Natural killer cell (primary cell): Measurements from ENCODE around the gene CNOT8. TPM values are rescaled to one million over a fixed set of nuclear protein-coding genes. Genes with fewer than 3 reads are reported as not detected.
A peak's percentile ranks its signal among the peaks of the same experiment; 100 is the strongest.

Experiments
- ATAC-seq, 3 donors: fragments of 150-1000 bp in 2 of 3; fragments of 200-7000 bp in 1 of 3; cut with Tn5 transposase; 1 replicate in 1 of 3; 2 replicates in 2 of 3; pipeline ENCODE4 v1.10.0; 2021; ENCODE audit warnings: mild to moderate bottlenecking in 2 of 3, moderate library complexity in 2 of 3
- DNase-seq, 2 donors: peaks; one replicate each; pipeline versions ENCODE4 v3.0.0 to v3.0.0-alpha.2; 2013 to 2021; ENCODE audit warnings: mixed read lengths in 1 of 2
- H3K27ac ChIP-seq: one replicate; pipeline ENCODE4 v1.5.1; 2013; ENCODE audit warnings: mild to moderate bottlenecking, low read length
- H3K27me3 ChIP-seq: one replicate; pipeline ENCODE4 v1.6.1; 2013; ENCODE audit warnings: low read length; ENCODE audit not compliant: control insufficient read depth, insufficient read depth
- H3K36me3 ChIP-seq: one replicate; pipeline ENCODE4 v1.6.1; 2013; ENCODE audit warnings: low read length; ENCODE audit not compliant: control insufficient read depth, insufficient read depth
- H3K4me1 ChIP-seq: one replicate; pipeline ENCODE4 v1.6.1; 2013; ENCODE audit warnings: low read length; ENCODE audit not compliant: control insufficient read depth, insufficient read depth
- H3K4me3 ChIP-seq: one replicate; pipeline ENCODE4 v1.5.1; 2013; ENCODE audit warnings: low read length
- H3K9me3 ChIP-seq: one replicate; pipeline ENCODE4 v1.6.1; 2013; ENCODE audit warnings: low read length; ENCODE audit not compliant: control insufficient read depth, insufficient read depth
- H3K27ac Mint-ChIP-seq, 2 donors: one replicate each; pipeline ENCODE4 v1.8.0; 2022; ENCODE audit warnings: mild to moderate bottlenecking in 2 of 2, mixed read lengths in 2 of 2, moderate library complexity in 1 of 2
- H3K27me3 Mint-ChIP-seq, 2 donors: one replicate each; pipeline ENCODE4 v1.8.0; 2022; ENCODE audit warnings: low read depth in 2 of 2, mixed read lengths in 2 of 2
- H3K36me3 Mint-ChIP-seq: one replicate; pipeline ENCODE4 v1.8.0; 2022; ENCODE audit warnings: mixed read lengths
- H3K4me1 Mint-ChIP-seq, 2 donors: one replicate each; pipeline ENCODE4 v1.8.0; 2022; ENCODE audit warnings: mixed read lengths in 2 of 2
- H3K4me3 Mint-ChIP-seq: one replicate; pipeline ENCODE4 v1.8.0; 2022; ENCODE audit warnings: mild to moderate bottlenecking, moderate library complexity, mixed read lengths
- H3K9me3 Mint-ChIP-seq, 2 donors: one replicate each; pipeline ENCODE4 v1.8.0; 2022; ENCODE audit warnings: mixed read lengths in 2 of 2
- WGBS: methylation state at CpG from one replicate; pipeline ENCODE4 v1.1.7; 2013; ENCODE audit warnings: missing lambda C conversion rate; ENCODE audit not compliant: insufficient coverage; 5-methylcytosine and 5-hydroxymethylcytosine counted together
- intact Hi-C: fragments of 100-400 bp; cut with micrococcal nuclease; formaldehyde crosslinking; loops from one replicate; pipeline ENCODE4 v1.14.2; 2022
- total RNA-seq, 4 donors: library from RNA; stranded (reverse); fragments of 120-200 nt in 1 of 4; gene quantifications; one replicate each; pipeline versions ENCODE4 v1.2.3 to v1.2.4, GENCODE V29; 2013 to 2022
- TF ChIP-seq, protein P1 (sequence below): fragments of 200-600 bp; IDR thresholded peaks from one replicate; pipeline ENCODE4 v1.8.0; 2022; ENCODE audit warnings: antibody characterized with exemption

The CNOT8 gene
- 100 to 1,000 TPM; 115 to 128 (median 124) TPM for total RNA-seq
- total RNA-seq (2013): 104 TPM

DNA sequence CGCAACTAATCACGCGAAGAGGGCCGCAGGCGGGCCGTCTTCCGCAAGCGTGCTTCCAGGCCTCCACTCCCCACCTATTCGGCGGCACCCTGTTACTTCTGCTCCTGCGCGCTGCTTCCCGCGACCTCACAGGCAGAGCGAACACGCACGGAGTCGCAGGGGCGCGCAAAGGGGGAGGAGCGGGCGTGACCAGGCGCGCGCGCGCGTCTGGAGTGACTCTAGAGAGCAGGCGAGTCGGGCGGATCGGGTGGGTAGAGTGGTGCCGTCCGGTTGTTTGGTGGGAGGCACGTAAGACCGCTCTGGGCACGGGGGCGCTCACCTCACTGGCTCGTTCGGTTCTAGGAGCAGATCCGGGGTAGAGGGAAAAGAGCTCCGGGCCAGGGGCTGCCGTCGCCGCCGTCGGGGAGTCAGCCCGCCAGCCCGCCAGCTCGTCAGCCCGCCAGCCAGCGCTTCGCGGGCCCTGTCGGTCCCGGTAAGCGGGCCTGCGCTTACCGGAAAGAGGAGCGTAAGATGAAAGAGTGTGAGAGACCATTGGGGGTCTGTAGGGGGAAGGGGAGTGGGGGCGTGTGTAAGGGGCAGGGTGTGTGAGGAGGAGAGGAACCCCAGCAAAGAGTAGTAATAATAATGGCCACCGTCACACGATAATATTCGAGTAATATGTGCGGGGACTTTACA is at the start of gene CNOT8:
Gene CNOT8, plus strand, starts transcription at position 331 of the 675 bp plus-strand sequence. CDS start 4,652 bp downstream, outside the sequence.
- Mint-ChIP-seq H3K4me1 (peaks cover 62 to 64% of the 10 kb centered on the region in 2 donors), H3K27ac (peak within 1 kb of the TSS; percentile 96 to 98), H3K36me3 (no peaks in the 10 kb centered on the region), H3K4me3 (peak within 1 kb of the TSS; percentile 94), H3K27me3 (no peaks in the 10 kb centered on the region), H3K9me3 (no peaks in the 10 kb centered on the region)
- H3K4me1 ChIP-seq: peaks cover 26% of the 10 kb centered on the region
- H3K27ac ChIP-seq: peak within 1 kb of the TSS; percentile 98
- H3K27me3 ChIP-seq: no peaks in the 10 kb centered on the region
- peak within 1 kb of the TSS; percentile 80 for H3K4me3 ChIP-seq
- ATAC-seq (peak; percentile 80 to 94 (median 82)), DNase-seq (peak; percentile 97 to 98)
- H3K9me3 ChIP-seq: no peaks in the 10 kb centered on the region
- no peaks in the 10 kb centered on the region for H3K36me3 ChIP-seq
- intact Hi-C loops: loop anchor here (1.0 to 5.0 kb wide), 4 partner anchors 82 to 666 kb away; partner anchors contain the start of genes GALNT10, LARP1, MRPL22 and SAP30L
- WGBS: under 1% methylated on average over 65 of the region's 65 CpGs
- TF ChIP-seq, protein P1, sequence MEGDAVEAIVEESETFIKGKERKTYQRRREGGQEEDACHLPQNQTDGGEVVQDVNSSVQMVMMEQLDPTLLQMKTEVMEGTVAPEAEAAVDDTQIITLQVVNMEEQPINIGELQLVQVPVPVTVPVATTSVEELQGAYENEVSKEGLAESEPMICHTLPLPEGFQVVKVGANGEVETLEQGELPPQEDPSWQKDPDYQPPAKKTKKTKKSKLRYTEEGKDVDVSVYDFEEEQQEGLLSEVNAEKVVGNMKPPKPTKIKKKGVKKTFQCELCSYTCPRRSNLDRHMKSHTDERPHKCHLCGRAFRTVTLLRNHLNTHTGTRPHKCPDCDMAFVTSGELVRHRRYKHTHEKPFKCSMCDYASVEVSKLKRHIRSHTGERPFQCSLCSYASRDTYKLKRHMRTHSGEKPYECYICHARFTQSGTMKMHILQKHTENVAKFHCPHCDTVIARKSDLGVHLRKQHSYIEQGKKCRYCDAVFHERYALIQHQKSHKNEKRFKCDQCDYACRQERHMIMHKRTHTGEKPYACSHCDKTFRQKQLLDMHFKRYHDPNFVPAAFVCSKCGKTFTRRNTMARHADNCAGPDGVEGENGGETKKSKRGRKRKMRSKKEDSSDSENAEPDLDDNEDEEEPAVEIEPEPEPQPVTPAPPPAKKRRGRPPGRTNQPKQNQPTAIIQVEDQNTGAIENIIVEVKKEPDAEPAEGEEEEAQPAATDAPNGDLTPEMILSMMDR: no peak

DNA sequence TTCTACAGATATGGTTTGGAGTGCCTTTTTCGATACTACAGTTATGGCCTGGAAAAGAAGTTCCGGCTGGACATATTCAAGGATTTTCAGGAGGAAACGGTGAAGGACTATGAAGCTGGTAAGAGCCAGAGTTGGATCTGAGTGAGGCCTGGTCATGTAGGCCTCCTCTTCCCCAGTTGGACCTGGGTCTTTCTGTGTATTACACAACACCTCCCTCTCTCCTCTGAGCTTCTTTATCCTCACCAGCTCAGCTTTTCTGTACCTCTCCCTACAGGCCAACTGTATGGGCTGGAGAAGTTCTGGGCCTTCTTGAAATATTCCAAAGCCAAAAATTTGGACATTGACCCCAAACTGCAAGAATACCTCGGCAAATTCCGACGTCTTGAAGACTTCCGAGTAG is 47.2 kb upstream of the CNOT8 start:
- Mint-ChIP-seq H3K36me3 (peaks cover 11% of the 10 kb centered on the region), H3K9me3 (no peaks in the 10 kb centered on the region), H3K4me3 (no peak overlapping the region), H3K27ac (no peak overlapping the region), H3K4me1 (peaks cover 29% of the 10 kb centered on the region in 2 donors), H3K27me3 (no peaks in the 10 kb centered on the region)
- intact Hi-C loops: no loop called here
- peaks cover 21% of the 10 kb centered on the region for H3K4me1 ChIP-seq
- H3K27ac ChIP-seq: no peak overlapping the region
- TF ChIP-seq, protein P1: no peak
- H3K4me3 ChIP-seq: no peak overlapping the region
- H3K27me3 ChIP-seq: no peaks in the 10 kb centered on the region
- no peak for ATAC-seq
- WGBS: 97% methylated on average over 7 of the region's 7 CpGs
- no peaks in the 10 kb centered on the region for H3K9me3 ChIP-seq
- DNase-seq: no peak
- peaks cover 52% of the 10 kb centered on the region for H3K36me3 ChIP-seq

DNA sequence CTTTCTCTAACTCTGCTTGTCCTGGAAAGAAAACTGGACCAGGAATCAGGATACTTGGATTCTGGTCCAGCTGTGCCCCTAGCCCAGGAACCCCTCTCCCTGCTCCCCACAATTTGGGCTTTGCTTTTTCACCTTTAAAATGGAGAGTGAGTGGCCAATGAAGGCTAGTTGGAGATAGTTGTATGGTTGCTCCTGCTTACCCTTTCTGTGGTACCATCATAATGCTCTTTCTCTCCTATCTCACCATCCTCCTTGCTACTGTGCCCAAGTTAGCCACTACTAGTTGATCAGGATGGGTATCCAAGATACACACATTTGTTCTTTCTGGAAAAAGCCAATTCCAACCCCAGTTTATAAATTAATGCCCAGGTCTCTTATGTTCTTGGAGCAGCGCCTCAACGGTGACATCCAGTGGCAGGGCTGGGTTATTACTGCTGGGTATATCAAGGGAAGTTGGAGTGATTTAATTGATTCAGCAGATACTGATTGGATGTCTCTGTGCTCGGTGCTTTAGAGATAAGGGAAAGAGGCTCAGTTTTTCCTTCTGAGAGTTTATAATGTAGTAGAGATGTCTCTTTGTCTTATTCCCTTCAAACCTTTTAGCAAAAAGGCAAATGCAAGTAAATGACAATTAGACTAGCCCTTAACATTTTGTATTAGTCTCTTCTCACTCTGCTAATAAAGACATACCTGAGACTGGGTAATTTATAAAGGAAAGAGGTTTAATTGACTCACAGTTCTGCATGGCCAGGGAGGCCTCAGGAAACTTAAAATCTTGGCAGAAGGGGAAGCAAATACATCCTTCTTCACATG is 46.6 kb upstream of the CNOT8 start:
- peaks cover 16% of the 10 kb centered on the region for H3K36me3 Mint-ChIP-seq

More for the DNA sequence above, 46.6 kb upstream of the CNOT8 start:
- TF ChIP-seq, protein P1: peak; percentile 81
- intact Hi-C loops: loop anchor here (1.0 to 2.0 kb wide), 2 partner anchors 57 to 162 kb away; partner anchors contain the start of gene LARP1
- Histone ChIP-seq H3K9me3 (no peaks in the 10 kb centered on the region), H3K4me3 (no peak overlapping the region), H3K27ac (no peak overlapping the region), H3K4me1 (peaks cover 21% of the 10 kb centered on the region), H3K27me3 (no peaks in the 10 kb centered on the region), H3K36me3 (peaks cover 46% of the 10 kb centered on the region)
- Mint-ChIP-seq H3K4me3 (peak overlapping the region; percentile 7), H3K4me1 (peaks cover 29 to 34% of the 10 kb centered on the region in 2 donors), H3K9me3 (no peaks in the 10 kb centered on the region), H3K27ac (peak overlapping the region in 1 of 2 donors; percentile 50), H3K27me3 (no peaks in the 10 kb centered on the region)
- DNase-seq (peak; percentile 45 to 82), ATAC-seq (peak; percentile 81 to 92 (median 84))
- WGBS: 55% methylated on average over 3 of the region's 3 CpGs
